K562 (cell line): ENCODE measurements around the gene METTL24. TPM values are rescaled to one million over a fixed set of nuclear protein-coding genes. Genes with fewer than 3 reads are reported as not detected.

Source experiments
- ATAC-seq: fragments of 200-7000 bp; cut with Tn5 transposase; 3 replicates; pipeline ENCODE4 v1.9.1; 2020; ENCODE audit warnings: moderate library complexity
- BruUV-seq: library from RNA; stranded (reverse); fragments of 400-500 nt; replicated peaks from 2 replicates; lab custom pipeline; 2021; lab: Mats Ljungman, UMichigan
- CTCF ChIA-PET: fragments of 300-600 bp; formaldehyde crosslinking; extraction: SDS; loops from one replicate; lab custom pipeline; 2021; ENCODE audit warnings: low intra/inter-chr PET ratio; lab: Yijun Ruan, JAX
- POLR2A ChIA-PET: fragments of 300-600, 350-650 bp; sonication (Branson Sonifier 250); formaldehyde crosslinking; extraction: SDS; loops from one replicate; lab custom pipeline; 2021; ENCODE audit warnings: antibody characterized with exemption, inconsistent platforms; lab: Yijun Ruan, JAX
- DNase-seq, 4 experiments: peaks; one replicate each; pipeline versions ENCODE4 v3.0.0 to v3.0.0-alpha.2; 2011 to 2018; ENCODE audit warnings: low spot score in 3 of 4, mixed read lengths in 3 of 4; ENCODE audit errors: extremely low read depth in 1 of 4
- FAIRE-seq: peaks from 2 replicates; lab custom pipeline; 2011; peaks lifted over from hg19 to GRCh38; lab: Jason Lieb, UNC
- H2AFZ ChIP-seq: 2 replicates; pipeline ENCODE4 v1.6.0; 2011; ENCODE audit warnings: low read depth, low read length, control low read depth, inconsistent platforms
- H3K27ac ChIP-seq: fragments of 200-600 bp; 3 replicates; pipeline ENCODE4 v1.8.0; 2011; ENCODE audit warnings: low read depth, mild to moderate bottlenecking, control low read depth, inconsistent platforms, low read length, moderate library complexity, mixed read lengths; ENCODE audit errors: extremely low read depth
- H3K27me3 ChIP-seq, 2 experiments: fragments of 300-600 bp in 1 of 2; 2 replicates in 1 of 2; 3 replicates in 1 of 2; pipeline versions ENCODE4 v1.6.0 to v1.8.0; 2011; ENCODE audit warnings: inconsistent platforms in 2 of 2, low read length in 2 of 2, mild to moderate bottlenecking in 1 of 2, mixed read lengths in 1 of 2, moderate library complexity in 1 of 2; ENCODE audit not compliant: control insufficient read depth in 2 of 2, insufficient read depth in 2 of 2
- H3K36me3 ChIP-seq: fragments of 300-600 bp; 3 replicates; pipeline ENCODE4 v1.8.0; 2011; ENCODE audit warnings: mild to moderate bottlenecking, low read length, inconsistent platforms; ENCODE audit not compliant: control insufficient read depth, insufficient read depth
- H3K4me1 ChIP-seq, 2 experiments: fragments of 200-600 bp in 1 of 2; replicated peaks in 1 of 2; 2 replicates in 1 of 2; 3 replicates in 1 of 2; pipeline versions ENCODE4 v1.5.1 to v1.8.0; 2011; ENCODE audit warnings: inconsistent platforms in 2 of 2, low read length in 2 of 2, mild to moderate bottlenecking in 1 of 2, mixed read lengths in 1 of 2, moderate library complexity in 1 of 2; ENCODE audit not compliant: control insufficient read depth in 2 of 2, insufficient read depth in 2 of 2
- H3K4me2 ChIP-seq: 2 replicates; pipeline ENCODE4 v1.6.1; 2011; ENCODE audit warnings: low read length, control low read depth, inconsistent platforms, mixed read lengths; ENCODE audit not compliant: insufficient read depth
- H3K4me3 ChIP-seq: fragments of 200-600 bp; sonication (generic), shearing (Covaris generic); 2 replicates; pipeline ENCODE4 v1.5.1; 2016; ENCODE audit warnings: control low read depth, inconsistent platforms
- H3K79me2 ChIP-seq: fragments of 200-600 bp; 3 replicates; pipeline ENCODE4 v1.8.0; 2011; ENCODE audit warnings: low read length, inconsistent platforms; ENCODE audit not compliant: control insufficient read depth, insufficient read depth
- H3K9ac ChIP-seq, 2 experiments: 2 replicates each; pipeline versions ENCODE4 v1.6.0 to v1.6.1; 2011; ENCODE audit warnings: low read depth in 2 of 2, low read length in 2 of 2, control low read depth in 1 of 2, inconsistent platforms in 1 of 2, mild to moderate bottlenecking in 1 of 2, mixed read lengths in 1 of 2; ENCODE audit not compliant: insufficient read depth in 1 of 2
- H3K9me1 ChIP-seq: one replicate; pipeline ENCODE4 v1.6.0; 2011; ENCODE audit warnings: inconsistent platforms, mild to moderate bottlenecking, low read length, moderate library complexity; ENCODE audit not compliant: control insufficient read depth, insufficient read depth
- H3K9me3 ChIP-seq: replicated peaks from 2 replicates; pipeline ENCODE4 v1.5.1; 2011; ENCODE audit warnings: low read depth, low read length, inconsistent platforms; ENCODE audit not compliant: control insufficient read depth, insufficient read depth
- H4K20me1 ChIP-seq: replicated peaks from 2 replicates; pipeline ENCODE4 v1.6.1; 2011; ENCODE audit warnings: low read length, inconsistent platforms, mixed read lengths; ENCODE audit not compliant: control insufficient read depth, insufficient read depth
- CEBPB ChIP-seq: fragments of 450-650 bp; IDR thresholded peaks from 2 replicates; pipeline ENCODE4 v1.6.1; 2016; ENCODE audit warnings: missing genetic modification characterization, missing compliant biosample characterization
- FOXA1 ChIP-seq: fragments of 450-650 bp; IDR thresholded peaks from 2 replicates; pipeline ENCODE4 v1.6.1; 2016; ENCODE audit warnings: mild to moderate bottlenecking, borderline replicate concordance
- JUND ChIP-seq, 2 experiments: IDR thresholded peaks; 2 replicates in 1 of 2; 3 replicates in 1 of 2; pipeline ENCODE4 v1.6.1; 2011; ENCODE audit warnings: borderline replicate concordance in 2 of 2, low read depth in 2 of 2, low read length in 2 of 2, improper control_type of control experiment in 1 of 2, missing biosample characterization in 1 of 2, missing genetic modification characterization in 1 of 2, missing genetic modification reagents in 1 of 2
- MYC ChIP-seq, 2 experiments: fragments of 250-450 bp in 1 of 2; sonication (Bioruptor Pico) in 1 of 2; IDR thresholded peaks; 2 replicates each; pipeline versions ENCODE4 v1.5.1 to v1.6.1; 2012 to 2021; ENCODE audit warnings: low read depth in 2 of 2, borderline replicate concordance in 1 of 2, improper control_type of control experiment in 1 of 2, low read length in 1 of 2, mild to moderate bottlenecking in 1 of 2, moderate library complexity in 1 of 2
- PRDM10 ChIP-seq: fragments of 450-650 bp; IDR thresholded peaks from 2 replicates; pipeline ENCODE4 v1.6.1; 2018; ENCODE audit not compliant: partially characterized antibody
- RFX1 ChIP-seq: fragments of 450-650 bp; IDR thresholded peaks from 2 replicates; pipeline ENCODE4 v1.6.1; 2016; ENCODE audit warnings: mild to moderate bottlenecking, moderate library complexity
- SETDB1 ChIP-seq: IDR thresholded peaks from one replicate; pipeline ENCODE4 v1.6.1; 2012; ENCODE audit warnings: low read length, control low read depth, inconsistent platforms
- SIRT6 ChIP-seq: IDR thresholded peaks from one replicate; pipeline ENCODE4 v1.6.1; 2012; ENCODE audit warnings: low read depth, mild to moderate bottlenecking, control low read depth, inconsistent platforms, low read length, moderate library complexity
- YBX1 ChIP-seq: fragments of 450-650 bp; IDR thresholded peaks from 2 replicates; pipeline ENCODE4 v1.7.1; 2016; ENCODE audit warnings: mild to moderate bottlenecking
- ZZZ3 ChIP-seq: fragments of 450-650 bp; IDR thresholded peaks from 2 replicates; pipeline ENCODE4 v1.6.1; 2016; ENCODE audit warnings: antibody characterized with exemption, mild to moderate bottlenecking, moderate library complexity
- whole genome bisulfite sequencing: fragments of 100-300 bp; shearing (Covaris generic); methylation state at CpG from one replicate; pipeline ENCODE4 v1.1.6; 2016; ENCODE audit warnings: low coverage, mixed read lengths; ENCODE audit not compliant: insufficient coverage; ENCODE audit errors: missing lambda C conversion rate; 5-methylcytosine and 5-hydroxymethylcytosine counted together
- in situ Hi-C: fragments of 300-500 bp; cut with MboI; formaldehyde crosslinking; loops from 4 replicates; pipeline ENCODE4 v1.15.0; 2018; ENCODE audit warnings: inconsistent platforms, mixed read lengths
- intact Hi-C: fragments of 100-400 bp; cut with micrococcal nuclease; formaldehyde crosslinking; loops from 2 replicates; pipeline ENCODE4 v1.14.2; 2022
- polyA plus RNA-seq, 8 experiments: library from polyadenylated mRNA; depleted of rRNA in 4 of 8; stranded (reverse) in 5 of 8; unstranded in 3 of 8; fragments of >200 nt; fragmentation: Nextera tagmentation in 2 of 8; fragmentation: Illumina TruSeq in 1 of 8; extraction: Ambion mirVana in 2 of 8; extraction: Trizol in 1 of 8; gene quantifications; 2 replicates each; pipeline versions ENCODE4 v1.2.1 to v1.2.3, GENCODE V29; 2011 to 2014; ENCODE audit warnings: inconsistent platforms in 1 of 8, missing spikeins in 1 of 8
- total RNA-seq, 7 experiments: library from RNA; depleted of rRNA in 6 of 7; stranded (reverse); fragments of >200 nt in 6 of 7; fragmentation: Illumina TruSeq in 2 of 7; extraction: Trizol in 2 of 7; gene quantifications; 2 replicates each; pipeline versions ENCODE4 v1.2.1 to v1.2.3, GENCODE V29; 2011 to 2021; ENCODE audit warnings: low replicate concordance in 1 of 7
- TF ChIP-seq, protein P1 (sequence below): fragments of 450-650 bp; IDR thresholded peaks from 2 replicates; pipeline ENCODE4 v1.6.1; 2016; ENCODE audit warnings: borderline replicate concordance

Gene METTL24
- total and polyA plus RNA-seq, 9 of the 15 experiments (the other 6 are each of a cell fraction or from before 2014, with no cell fraction given), result not detected

GRCh38 chr6:110283657-110284056 lies 74.5 kb downstream of the METTL24 start:
- no peaks in the 10 kb centered on the region for H3K9me1 ChIP-seq
- BruUV-seq, result no TSS peak
- H3K9me3 ChIP-seq, result 0 out of 2 replicates have a peak, but pooled peaks cover 2% of the 10 kb centered on the region
- H3K27ac ChIP-seq, result no peak overlapping the region
- ChIA-PET CTCF (no interaction called here), POLR2A (no interaction called here)
- H3K36me3 ChIP-seq, result no peaks in the 10 kb centered on the region
- intact Hi-C loops, result no loop called here
- H3K4me3 ChIP-seq, result no peak overlapping the region
- no peak for ATAC-seq
- H3K27me3 ChIP-seq, result peaks cover 12 to 20% of the 10 kb centered on the region in 2 experiments; a peak in 4 of 5 replicates
- no peak for DNase-seq
- no peaks in the 10 kb centered on the region for H3K79me2 ChIP-seq
- FAIRE-seq, result no peak
- no peak overlapping the region for H3K4me2 ChIP-seq
- in situ Hi-C loops, result no loop called here
- no peaks in the 10 kb centered on the region for H3K4me1 ChIP-seq
- no peak overlapping the region for H3K9ac ChIP-seq
- no peaks in the 10 kb centered on the region for H4K20me1 ChIP-seq
- 0% methylated on average over 2 of the region's 2 CpGs for WGBS
- no peak overlapping the region for H2AFZ ChIP-seq
- TF ChIP-seq RFX1 (no peak), FOXA1 (no peak), YBX1 (no peak), CEBPB (tag) (no peak), ZZZ3 (no peak), MYC (IDR thresholded peaks at IDR 0.05; ENCODE audit: low read depth, low read length) (no peak), MYC (CRISPR knock-in tag; IDR thresholded peaks at IDR 0.05; ENCODE audit: borderline replicate concordance, low read depth) (no peak), SIRT6 (no peak), JUND (IDR thresholded peaks at IDR 0.05; ENCODE audit: borderline replicate concordance, low read depth, low read length) (no peak), JUND (tag; IDR thresholded peaks at IDR 0.05; ENCODE audit: borderline replicate concordance, low read depth, low read length) (no peak), SETDB1 (no peak), PRDM10 (no peak)
- TF ChIP-seq, protein P1, sequence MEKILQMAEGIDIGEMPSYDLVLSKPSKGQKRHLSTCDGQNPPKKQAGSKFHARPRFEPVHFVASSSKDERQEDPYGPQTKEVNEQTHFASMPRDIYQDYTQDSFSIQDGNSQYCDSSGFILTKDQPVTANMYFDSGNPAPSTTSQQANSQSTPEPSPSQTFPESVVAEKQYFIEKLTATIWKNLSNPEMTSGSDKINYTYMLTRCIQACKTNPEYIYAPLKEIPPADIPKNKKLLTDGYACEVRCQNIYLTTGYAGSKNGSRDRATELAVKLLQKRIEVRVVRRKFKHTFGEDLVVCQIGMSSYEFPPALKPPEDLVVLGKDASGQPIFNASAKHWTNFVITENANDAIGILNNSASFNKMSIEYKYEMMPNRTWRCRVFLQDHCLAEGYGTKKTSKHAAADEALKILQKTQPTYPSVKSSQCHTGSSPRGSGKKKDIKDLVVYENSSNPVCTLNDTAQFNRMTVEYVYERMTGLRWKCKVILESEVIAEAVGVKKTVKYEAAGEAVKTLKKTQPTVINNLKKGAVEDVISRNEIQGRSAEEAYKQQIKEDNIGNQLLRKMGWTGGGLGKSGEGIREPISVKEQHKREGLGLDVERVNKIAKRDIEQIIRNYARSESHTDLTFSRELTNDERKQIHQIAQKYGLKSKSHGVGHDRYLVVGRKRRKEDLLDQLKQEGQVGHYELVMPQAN, result no peak
